HS-5 (cell line): ENCODE results near the gene TDRD3.
"Not testable (repeated sequence)": the region's sequence is repeated elsewhere in the genome, so short reads cannot be mapped to it uniquely, and the experiment has no call there.

Experiments
- DNase-seq: peaks from one replicate; pipeline ENCODE4 v3.0.0-alpha.2; 2012; ENCODE audit warnings: low read depth

The TDRD3 gene

GRCh38 chr13:60398907-60399589, 2.0 kb downstream of the TDRD3 start:
- no peak for DNase-seq

DNA sequence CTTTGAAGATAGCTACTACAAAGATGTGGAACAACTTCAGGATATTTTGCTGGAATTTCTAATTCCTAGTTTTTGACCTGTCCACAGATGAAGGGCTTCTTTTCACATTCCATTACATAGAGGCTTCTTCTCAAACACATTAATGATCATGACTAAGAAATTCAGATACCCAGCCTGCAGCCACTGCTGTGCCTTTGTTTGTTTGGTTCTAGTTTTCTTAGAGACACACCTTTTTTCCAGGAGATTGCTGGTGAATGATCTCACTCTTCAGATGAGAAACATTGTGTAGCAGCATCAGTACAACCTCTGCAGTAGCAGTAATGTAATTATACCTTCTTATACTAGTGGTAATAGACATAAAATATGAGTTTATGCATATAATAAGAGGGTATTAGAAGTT, 5.0 kb downstream of the TDRD3 start:
- no peak for DNase-seq

DNA sequence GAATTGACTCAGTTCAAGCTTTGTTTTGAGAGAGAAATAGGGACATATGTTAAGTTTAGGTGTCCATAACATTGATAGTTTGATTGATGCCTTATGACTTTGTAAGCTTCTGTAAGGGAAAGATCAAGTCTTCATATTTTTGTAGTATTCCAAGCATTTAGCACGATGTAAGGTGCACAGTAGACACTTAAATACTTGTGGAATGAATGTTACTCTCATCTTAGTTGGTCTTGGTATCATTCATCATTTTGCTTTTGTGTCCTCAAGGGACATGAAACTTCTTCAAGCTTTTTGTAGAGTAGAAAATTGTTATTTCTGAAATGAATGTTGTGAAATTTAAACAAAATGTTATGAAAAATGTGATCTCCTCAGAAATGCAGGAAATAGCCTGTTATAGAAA, 10.1 kb downstream of the TDRD3 start:
- DNase-seq = no peak

DNA sequence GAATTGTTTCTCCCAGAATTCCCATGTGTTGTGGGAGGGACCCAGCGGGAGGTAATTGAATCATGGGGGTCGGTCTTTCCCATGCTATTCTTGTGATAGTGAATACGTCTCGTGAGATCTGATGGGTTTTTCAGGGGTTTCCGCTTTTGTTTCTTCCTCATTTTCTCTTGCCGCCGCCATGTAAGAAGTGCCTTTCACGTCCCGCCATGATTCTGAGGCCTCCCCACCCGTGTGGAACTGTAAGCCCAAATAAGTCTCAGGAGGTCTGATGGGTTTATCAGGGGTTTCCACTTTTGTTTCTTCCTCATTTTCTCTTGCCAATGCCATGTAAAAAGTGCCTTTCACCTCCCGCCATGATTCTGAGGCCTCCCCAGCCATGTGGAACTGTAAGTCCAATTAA, 10.8 kb downstream of the TDRD3 start:
- not testable (repeated sequence) for DNase-seq

- DNase-seq = not testable (repeated sequence)
These were observed 12.7 kb downstream of the TDRD3 start for GRCh38 chr13:60409574-60410292.

DNA sequence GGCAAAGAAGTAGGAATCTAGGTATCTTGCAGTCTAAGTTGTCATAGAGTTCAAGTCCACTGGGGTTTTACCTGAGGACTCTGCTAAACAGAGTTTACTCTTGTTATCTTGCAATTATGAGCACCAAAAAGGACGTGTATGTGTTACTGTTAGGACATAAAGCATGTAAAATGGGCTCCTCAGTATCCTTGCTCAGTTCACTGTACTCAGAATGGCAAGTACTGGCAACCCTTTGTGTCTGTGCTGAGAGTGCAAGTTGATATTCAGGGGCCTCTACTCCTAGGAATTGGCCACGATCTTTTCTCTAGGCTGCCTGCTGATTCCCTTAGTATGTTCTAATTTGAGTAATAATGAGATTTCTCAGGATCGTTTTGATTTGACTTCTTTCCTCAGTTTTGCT, 13.3 kb downstream of the TDRD3 start:
- DNase-seq = no peak

- DNase-seq = no peak
These were observed 14.4 kb downstream of the TDRD3 start for GRCh38 chr13:60411464-60411863.

GRCh38 chr13:60411983-60412382, 15.0 kb downstream of the TDRD3 start:
- DNase-seq = no peak

DNA sequence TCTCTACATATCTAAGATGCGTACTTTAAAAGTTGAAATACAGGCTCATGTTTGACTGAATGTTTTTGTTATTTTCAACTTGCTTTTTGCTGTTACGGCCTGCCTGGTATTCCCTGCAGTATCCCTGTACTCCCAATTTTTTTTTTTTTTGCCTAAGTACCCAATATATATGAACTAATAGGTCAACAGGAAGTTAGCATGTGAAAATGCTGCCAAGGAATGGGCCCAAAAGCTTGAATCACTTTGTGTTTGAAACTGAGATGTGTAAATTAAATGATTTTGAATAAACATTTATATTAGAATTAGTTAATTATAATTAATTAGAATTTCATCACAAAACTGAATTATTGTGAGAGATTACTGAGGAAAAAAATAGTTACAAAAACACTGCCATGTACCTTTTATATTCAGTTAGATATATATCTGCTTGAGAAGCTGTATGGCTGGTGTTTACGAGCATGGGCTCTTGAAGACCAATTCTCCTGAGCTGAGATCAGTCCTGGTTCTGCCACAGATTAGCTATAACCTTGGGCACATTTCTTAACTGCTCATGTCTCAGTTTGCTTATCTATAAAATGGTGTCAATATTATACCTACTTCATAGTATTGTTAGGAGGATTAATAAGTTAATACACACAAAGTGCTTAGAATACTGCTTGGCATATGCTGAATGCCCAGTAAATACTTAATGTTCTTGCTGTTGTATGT, 16.0 kb downstream of the TDRD3 start:
- no peak for DNase-seq

DNA sequence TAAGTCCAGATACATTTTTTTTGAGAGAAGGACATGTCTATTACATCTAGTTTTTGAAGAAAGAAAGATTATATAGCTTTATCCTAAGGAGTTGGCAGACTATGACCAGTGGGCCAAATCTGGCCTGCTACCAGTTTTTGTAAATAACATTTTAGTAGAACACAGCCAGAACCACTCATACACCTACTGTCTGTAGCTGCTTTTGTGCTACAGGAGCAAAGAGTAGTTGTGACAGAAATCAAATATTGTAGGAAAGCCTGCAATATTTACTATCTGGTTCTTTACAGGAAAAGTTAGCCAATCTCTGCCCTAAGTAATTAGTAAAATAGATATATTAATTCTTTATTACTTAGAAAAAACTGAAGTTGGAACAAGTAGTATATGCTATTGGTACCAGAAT, 17.2 kb downstream of the TDRD3 start:
- DNase-seq = no peak

DNA sequence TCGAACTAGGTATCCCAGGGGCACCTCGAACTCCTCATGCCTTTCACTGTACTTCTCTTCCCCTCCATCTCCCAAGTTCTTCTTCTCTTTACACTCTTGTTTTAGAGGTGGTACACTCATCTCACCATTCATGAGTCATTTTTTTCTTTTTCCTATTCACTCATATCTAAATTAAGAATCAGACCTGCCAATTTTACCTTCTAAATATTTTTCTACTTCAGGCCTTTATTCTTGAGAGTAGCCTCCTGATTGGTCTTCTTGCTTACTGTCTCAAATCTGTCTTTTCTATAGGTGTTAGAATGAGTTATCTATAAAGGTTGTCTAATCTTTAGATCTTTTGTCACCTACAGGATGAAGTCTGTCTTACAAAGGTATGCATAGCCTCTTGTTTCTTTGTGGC, 20.7 kb downstream of the TDRD3 start:
- DNase-seq = no peak

DNA sequence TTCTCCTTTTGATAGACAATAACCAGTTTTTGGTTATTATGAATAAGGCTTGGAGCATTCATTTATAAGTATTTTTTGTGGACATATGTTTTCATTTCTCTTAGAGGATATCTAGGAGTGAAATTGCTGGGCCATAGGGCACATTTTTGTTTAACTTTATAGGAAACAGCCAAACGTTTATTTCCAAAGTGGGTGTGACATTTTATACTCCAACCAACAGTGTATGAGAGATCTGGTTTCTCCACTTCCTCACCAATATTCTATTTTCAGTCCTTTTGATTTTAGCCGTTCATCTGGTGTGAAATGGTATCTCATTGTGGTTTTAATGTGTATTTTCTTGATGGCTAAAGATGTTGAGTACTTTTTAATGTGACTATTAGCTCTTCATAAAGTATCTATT, 21.9 kb downstream of the TDRD3 start:
- no peak for DNase-seq

DNA sequence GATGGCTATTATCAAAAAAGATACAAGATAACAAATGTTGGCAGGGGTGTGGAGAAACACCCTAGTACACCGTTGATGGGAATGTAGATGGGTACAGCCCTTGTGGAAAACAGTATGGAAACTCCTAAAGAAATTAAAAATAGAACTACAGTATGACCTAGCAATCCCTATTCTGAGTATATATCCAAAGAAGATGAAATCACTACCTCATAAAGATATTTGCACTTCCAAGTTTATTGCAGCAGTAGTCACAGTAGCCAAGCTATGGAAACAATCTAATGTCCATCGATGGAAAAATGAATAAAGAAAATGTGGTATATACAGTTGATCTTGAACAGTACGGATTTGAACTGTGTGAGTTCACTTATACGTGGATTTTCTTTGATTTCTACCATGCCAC, 28.3 kb downstream of the TDRD3 start:
- no peak for DNase-seq

DNA sequence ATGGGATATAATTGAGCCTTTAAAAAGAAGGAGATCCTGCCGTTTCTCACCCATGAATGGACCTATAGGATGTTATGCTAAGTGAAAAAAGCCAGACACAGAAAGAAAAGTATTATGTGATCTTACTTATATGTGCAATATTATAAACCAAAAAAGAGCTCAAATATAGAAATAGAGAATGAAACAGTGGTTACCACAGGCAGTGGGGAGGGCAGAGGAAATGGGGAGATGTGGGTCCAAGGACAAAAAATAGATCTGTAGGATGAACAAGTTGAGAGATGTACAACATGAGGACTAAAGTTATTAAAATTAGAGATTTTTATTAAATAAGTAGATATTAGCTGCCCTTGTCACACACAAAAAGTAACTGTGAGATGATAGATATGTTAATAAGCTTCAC, 29.1 kb downstream of the TDRD3 start:
- no peak for DNase-seq

DNA sequence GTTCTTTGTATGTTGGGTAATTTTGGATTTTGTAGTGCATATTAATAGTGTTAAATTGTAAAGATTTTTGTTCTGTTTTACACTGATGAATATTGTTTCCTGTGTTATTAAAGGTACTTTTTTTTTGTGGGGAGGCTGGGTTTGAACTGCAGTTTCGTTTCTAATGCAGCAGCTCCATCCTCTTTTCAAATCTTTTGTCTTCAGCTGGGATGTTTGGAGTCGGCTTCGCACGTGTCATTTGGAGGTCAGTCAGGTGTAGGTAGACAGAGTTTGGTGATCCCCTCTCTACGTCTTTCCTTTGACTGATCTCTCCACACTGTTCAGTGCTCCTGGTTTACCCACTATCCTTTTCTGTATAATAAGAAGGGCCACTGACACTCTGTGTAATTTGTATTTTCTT, 30.3 kb downstream of the TDRD3 start:
- DNase-seq = no peak

- peak; percentile 3 for DNase-seq
These were observed 34.2 kb downstream of the TDRD3 start for GRCh38 chr13:60431108-60431700.

GRCh38 chr13:60433505-60433904, 36.5 kb downstream of the TDRD3 start:
- no peak for DNase-seq

- DNase-seq = no peak
These were observed 38.8 kb downstream of the TDRD3 start for GRCh38 chr13:60435762-60436374.

GRCh38 chr13:60439201-60439600, 42.2 kb downstream of the TDRD3 start:
- DNase-seq = no peak

- no peak for DNase-seq
These were observed 44.7 kb downstream of the TDRD3 start for GRCh38 chr13:60441761-60442160.

- DNase-seq = peak; percentile 4
These were observed 52.0 kb downstream of the TDRD3 start for GRCh38 chr13:60448907-60449510.

GRCh38 chr13:60453490-60453889, 56.5 kb downstream of the TDRD3 start:
- DNase-seq = no peak
